Effector memory CD4-positive, alpha-beta T cell (primary cell): ENCODE measurements around the gene IGFALS.
"Not testable (repeated sequence)": the region's sequence is repeated elsewhere in the genome, so short reads cannot be mapped to it uniquely, and the experiment has no call there.

Experiments used
- DNase-seq, 3 donors: peaks; one replicate each; pipeline ENCODE4 v3.0.0-alpha.2; 2020
- H3K27ac ChIP-seq: 2 replicates; pipeline ENCODE4 v1.7.0; 2013; ENCODE audit warnings: mild to moderate bottlenecking, low read length, moderate library complexity; ENCODE audit not compliant: insufficient read depth, poor library complexity, severe bottlenecking
- H3K27me3 ChIP-seq: replicated peaks from 2 replicates; pipeline ENCODE4 v1.7.0; 2013; ENCODE audit warnings: mild to moderate bottlenecking, low read length; ENCODE audit not compliant: insufficient read depth, control insufficient read depth, poor library complexity, severe bottlenecking
- H3K36me3 ChIP-seq: 2 replicates; pipeline ENCODE4 v1.7.0; 2013; ENCODE audit warnings: mild to moderate bottlenecking, low read length, moderate library complexity; ENCODE audit not compliant: control insufficient read depth, insufficient read depth
- H3K4me1 ChIP-seq: 2 replicates; pipeline ENCODE4 v1.7.0; 2013; ENCODE audit warnings: low read length, mild to moderate bottlenecking; ENCODE audit not compliant: control insufficient read depth, insufficient read depth, poor library complexity, severe bottlenecking
- H3K4me3 ChIP-seq: 2 replicates; pipeline ENCODE4 v1.7.0; 2013; ENCODE audit warnings: low read length, low read depth, mild to moderate bottlenecking; ENCODE audit not compliant: insufficient read depth, poor library complexity, severe bottlenecking
- H3K9me3 ChIP-seq: 2 replicates; pipeline ENCODE4 v1.7.0; 2013; ENCODE audit warnings: mild to moderate bottlenecking, low read length, moderate library complexity; ENCODE audit not compliant: control insufficient read depth

Gene IGFALS

DNA sequence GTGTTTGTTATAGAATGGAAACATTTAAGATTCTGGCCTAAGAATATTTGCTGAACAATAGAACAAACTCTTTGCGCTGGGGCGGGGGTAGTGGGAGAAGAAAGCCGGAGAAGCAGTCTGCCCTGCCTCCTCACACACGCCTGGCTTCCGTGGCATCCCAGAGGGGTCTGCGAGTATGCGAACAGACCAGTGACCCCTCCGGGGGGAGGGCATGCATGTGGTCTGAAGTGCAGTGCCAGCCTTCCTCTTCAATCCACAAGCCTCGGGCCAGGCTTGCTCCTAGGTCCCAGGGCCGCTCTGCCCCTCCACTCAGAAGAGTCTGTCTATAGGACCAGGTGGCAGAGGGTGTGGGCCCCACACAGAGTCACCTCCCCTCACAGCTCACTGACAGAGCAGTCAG lies 14.1 kb upstream of the IGFALS start:
- Histone ChIP-seq H3K27ac (no peak overlapping the region), H3K9me3 (no peaks in the 10 kb centered on the region), H3K4me3 (no peak overlapping the region), H3K27me3 (no peaks in the 10 kb centered on the region), H3K36me3 (peaks cover 38% of the 10 kb centered on the region), H3K4me1 (no peaks in the 10 kb centered on the region)
- DNase-seq: no peak

DNA sequence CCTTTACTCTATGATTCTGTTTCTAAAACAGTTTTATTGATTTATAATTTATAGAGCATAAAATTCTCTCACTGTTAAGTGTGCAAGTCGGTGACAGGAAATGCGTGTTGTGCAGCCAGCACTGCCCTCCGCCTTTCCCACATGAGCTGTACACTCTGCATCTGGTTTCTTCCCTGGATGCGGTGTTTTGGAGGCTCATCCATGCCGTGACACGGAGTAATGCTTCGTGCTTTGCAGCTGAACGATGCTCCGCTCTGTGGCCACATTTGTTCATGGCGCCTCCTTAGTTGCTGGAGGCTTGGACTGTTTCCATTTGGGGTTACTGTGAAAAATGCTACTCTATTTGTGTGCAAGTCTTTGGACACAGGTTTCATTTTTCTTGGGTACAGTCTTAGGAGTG lies 7.2 kb upstream of the IGFALS start:
- no peak overlapping the region for H3K27ac ChIP-seq
- no peaks in the 10 kb centered on the region for H3K4me1 ChIP-seq
- no peaks in the 10 kb centered on the region for H3K27me3 ChIP-seq
- H3K4me3 ChIP-seq: no peak overlapping the region
- H3K9me3 ChIP-seq: no peaks in the 10 kb centered on the region
- DNase-seq: no peak
- no peaks in the 10 kb centered on the region for H3K36me3 ChIP-seq

DNA sequence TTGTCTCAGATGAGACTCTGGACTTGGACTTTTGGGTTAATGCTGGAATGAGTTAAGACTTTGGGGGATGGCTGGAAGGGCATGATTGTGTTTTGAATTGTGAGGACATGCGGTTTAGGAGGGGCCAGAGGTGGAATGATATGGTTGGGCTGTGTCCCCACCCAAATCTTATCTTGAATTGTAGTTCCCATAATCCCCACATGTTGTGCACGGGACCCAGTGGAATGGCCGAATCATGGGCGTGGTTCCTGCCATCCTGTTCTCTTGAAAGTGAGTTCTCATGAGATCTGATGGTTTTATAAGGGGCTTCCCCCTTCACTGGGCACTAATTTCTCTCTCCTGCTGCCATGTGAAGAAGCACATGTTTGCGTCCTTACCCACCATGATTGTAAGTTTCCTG lies 5.8 kb upstream of the IGFALS start:
- H3K9me3 ChIP-seq, H3K4me1 ChIP-seq, H3K27me3 ChIP-seq, H3K4me3 ChIP-seq, DNase-seq, H3K36me3 ChIP-seq, H3K27ac ChIP-seq: not testable (repeated sequence)

DNA sequence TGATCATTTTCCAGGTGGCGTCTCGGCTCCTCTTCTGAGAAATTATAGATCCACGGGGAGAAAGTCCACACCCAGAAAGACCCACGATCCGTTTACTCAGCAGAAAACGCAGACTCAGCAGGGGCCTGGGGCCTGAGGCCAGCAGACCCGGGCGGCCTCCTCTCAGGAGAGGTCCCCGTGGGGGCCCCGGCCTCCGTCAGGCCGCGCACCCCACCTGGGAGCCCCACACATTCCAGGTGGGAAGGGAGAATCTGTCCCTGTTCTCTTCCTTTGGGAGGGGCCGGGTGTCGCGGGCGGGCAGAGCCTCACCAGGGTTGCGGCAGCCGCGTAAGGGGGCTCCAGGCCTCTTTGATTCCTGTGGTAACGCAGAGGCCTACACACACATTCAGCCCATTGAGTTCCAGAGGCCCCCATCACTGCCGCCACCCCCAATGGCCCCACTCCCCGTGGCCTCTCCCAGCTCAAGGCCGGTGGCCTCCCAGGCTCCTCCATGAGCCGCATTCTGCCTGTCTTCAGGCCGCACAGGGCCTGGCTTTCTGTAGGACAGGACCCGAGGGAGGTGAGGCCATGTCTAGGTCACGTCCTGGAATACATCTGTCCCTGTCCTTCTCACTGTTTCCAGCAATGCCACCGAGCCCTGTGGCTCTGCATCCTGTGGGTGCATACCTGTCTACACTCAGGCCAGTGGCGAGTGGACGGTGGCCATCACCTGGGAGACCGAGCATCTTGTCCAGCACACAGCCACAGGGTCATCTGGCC lies 1.6 kb upstream of the IGFALS start:
- no peak overlapping the region for H3K4me3 ChIP-seq
- no peaks in the 10 kb centered on the region for H3K4me1 ChIP-seq
- H3K9me3 ChIP-seq: no peaks in the 10 kb centered on the region
- H3K27ac ChIP-seq: no peak overlapping the region
- H3K36me3 ChIP-seq: peaks cover 7% of the 10 kb centered on the region
- H3K27me3 ChIP-seq: no peaks in the 10 kb centered on the region
- no peak for DNase-seq

DNA sequence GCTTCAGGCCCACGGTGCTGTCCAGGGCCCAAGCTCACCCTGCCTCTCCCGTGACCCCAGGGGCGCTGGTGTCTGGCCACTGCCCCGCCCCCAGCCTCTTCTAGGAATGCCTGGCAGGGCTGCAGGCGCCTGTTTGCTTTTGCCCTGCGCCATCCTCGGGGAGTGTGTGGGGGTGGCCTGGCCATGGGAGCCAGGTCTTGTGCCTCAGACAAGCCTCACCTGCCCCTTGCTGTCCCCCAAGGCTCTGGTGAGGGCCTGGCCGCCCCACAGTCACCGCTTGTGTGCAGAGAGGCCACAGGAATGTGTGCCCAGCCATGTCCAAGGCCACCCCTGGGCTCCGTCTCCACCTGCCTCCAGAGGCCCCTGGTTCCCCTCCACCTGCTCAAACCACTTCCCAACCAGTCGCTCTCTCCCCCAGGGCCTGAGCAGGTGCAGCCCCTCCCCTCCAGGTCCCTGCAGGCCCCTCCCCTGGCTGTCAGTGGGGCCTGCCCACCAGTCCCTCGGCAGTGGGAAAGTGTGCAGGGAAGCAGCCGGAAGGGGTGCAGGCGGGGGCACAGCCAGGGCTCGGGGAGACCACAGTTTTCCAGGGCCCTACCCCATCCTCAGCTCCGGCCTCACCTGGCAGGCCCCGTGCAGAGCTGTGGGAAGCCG lies 841 bp upstream of the IGFALS start:
- no peak overlapping the region for H3K4me3 ChIP-seq
- no peaks in the 10 kb centered on the region for H3K4me1 ChIP-seq
- H3K9me3 ChIP-seq: no peaks in the 10 kb centered on the region
- H3K27me3 ChIP-seq: no peaks in the 10 kb centered on the region
- H3K27ac ChIP-seq: no peak overlapping the region
- DNase-seq: no peak
- peaks cover 11% of the 10 kb centered on the region for H3K36me3 ChIP-seq

DNA sequence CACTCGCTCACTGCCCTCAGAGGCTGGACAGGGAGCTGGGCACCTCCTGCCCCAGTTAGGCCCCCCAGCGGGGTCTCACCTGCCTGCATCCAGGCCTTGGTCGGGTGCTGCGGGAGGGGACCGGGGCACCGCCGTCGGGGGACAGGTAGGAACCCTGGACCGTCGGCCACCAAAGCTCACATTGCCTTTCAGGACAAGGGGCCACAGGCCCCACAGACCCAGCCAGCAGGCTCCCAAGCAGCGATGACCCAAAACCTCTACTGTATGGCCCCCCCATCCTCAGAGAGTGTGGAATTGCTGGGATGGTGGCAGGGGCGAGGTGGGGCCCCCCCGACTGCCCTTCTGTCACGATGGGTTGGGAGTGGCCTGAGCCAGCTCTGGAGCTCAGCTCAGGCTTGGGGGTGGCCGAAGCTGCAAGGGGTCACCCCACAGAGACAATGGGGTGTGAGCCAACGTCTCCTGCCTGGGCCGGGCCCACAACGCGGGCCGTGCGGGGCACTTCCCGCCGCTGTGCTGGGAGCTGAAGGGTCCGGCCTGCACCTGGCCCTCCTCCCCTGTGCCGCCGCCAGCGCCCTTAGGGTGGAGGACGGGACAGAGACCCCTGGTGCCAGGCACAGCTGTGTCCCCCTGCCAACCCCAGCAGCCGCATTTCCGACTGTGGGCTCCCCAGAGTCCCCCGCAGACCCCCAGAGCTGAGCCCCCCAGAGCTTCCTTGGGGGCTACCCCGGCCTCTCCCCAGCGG lies 498 bp downstream of the IGFALS start:
- Histone ChIP-seq H3K27me3 (no peaks in the 10 kb centered on the region), H3K4me1 (no peaks in the 10 kb centered on the region), H3K9me3 (no peaks in the 10 kb centered on the region), H3K4me3 (no peak overlapping the region), H3K36me3 (peaks cover 24% of the 10 kb centered on the region), H3K27ac (no peak overlapping the region)
- no peak for DNase-seq

DNA sequence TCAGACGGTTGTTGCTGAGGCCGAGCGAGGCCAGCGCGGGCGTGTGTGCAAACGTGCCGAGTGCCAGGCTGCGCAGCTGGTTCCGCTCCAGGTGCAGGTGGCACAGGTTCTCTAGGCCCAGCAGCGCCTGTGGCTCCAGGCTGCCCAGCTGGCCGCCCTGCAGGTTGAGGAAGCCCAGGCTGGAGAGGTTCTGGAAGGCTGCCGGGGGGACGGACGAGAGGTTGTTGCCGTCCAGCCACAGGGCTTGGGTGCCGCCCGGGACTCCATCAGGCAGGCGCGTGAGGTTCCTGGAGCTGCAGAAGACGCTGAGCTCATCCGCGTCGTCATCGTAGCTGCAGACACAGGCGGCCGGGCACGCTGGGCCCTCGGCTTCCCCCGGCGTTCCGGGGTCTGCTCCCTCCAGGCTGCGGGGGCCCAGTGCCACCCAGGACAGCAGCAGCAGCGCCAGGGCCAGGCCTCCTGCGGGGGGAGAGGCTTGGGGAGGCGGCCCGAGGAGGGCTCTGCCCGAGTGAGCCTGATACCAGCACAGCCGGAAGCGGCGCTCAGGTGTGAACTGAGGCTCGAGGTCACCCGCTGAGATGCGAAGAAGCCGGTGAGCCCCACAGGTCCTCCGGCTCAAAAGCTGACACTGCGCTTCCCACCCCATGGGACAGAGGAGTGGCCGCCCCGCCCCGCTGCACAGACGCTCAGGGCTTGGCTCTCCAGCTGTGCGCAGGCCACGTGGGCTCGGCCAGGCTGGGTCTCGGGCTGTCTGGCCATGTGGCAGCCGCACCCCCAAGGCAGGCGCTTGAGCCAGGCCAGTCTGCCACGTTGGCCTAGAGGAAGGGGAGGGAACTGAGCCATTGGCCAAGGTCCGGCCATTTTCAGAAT lies 1.3 kb downstream of the IGFALS start:
- peaks cover 32% of the 10 kb centered on the region for H3K36me3 ChIP-seq

DNA sequence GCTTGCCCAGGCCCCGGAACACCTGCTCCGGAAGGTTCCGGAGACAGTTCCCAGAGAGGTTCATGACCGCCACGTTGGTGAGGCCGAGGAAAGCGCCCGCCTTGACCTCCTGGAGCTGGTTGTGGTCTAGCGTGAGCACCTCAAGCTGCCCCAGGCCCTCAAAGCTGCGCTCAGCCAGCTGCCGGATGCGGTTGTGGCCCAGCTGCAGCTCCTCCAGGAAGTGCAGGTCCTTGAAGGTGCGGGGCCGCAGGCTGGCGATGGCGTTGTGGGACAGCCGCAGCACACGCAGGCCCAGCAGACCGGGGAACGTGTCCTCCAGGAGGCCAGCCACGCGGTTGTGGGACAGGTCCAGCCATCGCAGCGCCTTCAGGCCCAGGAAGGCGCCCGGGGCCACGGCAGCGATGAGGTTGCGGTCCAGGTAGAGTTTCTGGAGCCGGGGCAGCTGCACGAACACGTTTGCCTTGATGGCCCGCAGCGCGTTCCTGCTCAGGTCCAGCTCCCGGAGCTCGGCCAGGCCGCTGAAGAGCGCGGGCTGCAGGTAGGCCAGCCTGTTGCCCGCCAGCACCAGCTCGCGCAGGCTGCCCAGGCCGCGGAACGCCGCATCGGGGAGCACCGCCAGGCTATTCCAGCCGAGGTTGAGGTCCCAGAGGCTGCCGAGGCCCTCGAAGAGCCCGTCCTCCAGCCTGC lies 2.1 kb downstream of the IGFALS start:
- no peaks in the 10 kb centered on the region for H3K27me3 ChIP-seq
- no peaks in the 10 kb centered on the region for H3K4me1 ChIP-seq
- H3K36me3 ChIP-seq: peaks cover 38% of the 10 kb centered on the region

More for the DNA sequence above, 1.3 kb downstream of the IGFALS start:
- H3K9me3 ChIP-seq: no peaks in the 10 kb centered on the region
- H3K4me1 ChIP-seq: no peaks in the 10 kb centered on the region
- H3K4me3 ChIP-seq: no peak overlapping the region
- DNase-seq: no peak
- H3K27me3 ChIP-seq: no peaks in the 10 kb centered on the region
- H3K27ac ChIP-seq: no peak overlapping the region

DNA sequence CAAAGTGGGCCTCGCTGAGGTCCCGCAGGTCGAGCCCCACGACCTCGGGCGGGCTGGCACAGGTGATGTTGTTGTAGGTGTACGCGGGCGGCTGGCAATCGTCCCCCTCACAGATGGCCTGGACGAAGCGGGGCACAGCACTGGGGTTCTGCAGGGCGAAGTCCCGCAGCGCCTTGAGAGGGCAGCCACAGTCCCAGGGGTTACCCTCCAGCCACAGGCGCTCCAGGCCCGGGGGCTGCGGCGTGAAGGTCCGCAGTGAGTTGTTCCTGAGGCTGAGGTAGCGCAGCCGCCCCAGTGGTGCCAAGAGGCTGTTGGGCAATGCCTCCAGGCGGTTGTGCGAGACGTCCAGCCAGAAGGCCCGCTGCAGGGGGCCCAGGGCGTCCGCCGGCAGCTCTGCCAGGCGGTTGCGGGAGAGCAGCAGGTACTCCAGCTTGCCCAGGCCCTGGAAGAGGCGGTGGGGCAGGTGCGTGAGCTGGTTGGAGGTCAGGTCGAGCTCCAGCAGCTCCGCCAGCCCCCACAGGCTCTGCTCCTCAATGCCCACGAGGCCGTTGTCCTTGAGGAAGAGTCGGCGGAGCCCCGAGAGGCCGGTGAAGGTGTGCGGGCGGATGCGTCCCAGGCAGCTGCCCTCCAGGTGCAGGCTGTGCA lies 2.8 kb downstream of the IGFALS start:
- H3K27me3 ChIP-seq: no peaks in the 10 kb centered on the region
- no peaks in the 10 kb centered on the region for H3K4me1 ChIP-seq
- peaks cover 39% of the 10 kb centered on the region for H3K36me3 ChIP-seq
- H3K4me3 ChIP-seq: no peak overlapping the region
- H3K27ac ChIP-seq: no peak overlapping the region
- H3K9me3 ChIP-seq: no peaks in the 10 kb centered on the region
- DNase-seq: no peak

More for the DNA sequence above, 2.1 kb downstream of the IGFALS start:
- Histone ChIP-seq H3K9me3 (no peaks in the 10 kb centered on the region), H3K27ac (no peak overlapping the region), H3K4me3 (no peak overlapping the region)
- DNase-seq: no peak
